HG03442 (cell line): ENCODE measurements around the gene CHKB.

Experiments used
- ATAC-seq: cut with Tn5 transposase; IDR thresholded peaks from one replicate; pipeline ENCODE4 v1.9.1; 2021; ENCODE audit warnings: mild to moderate bottlenecking, moderate library complexity; ENCODE audit not compliant: unreplicated experiment

The CHKB gene

GRCh38 chr22:50575426-50575941 lies 7.2 kb downstream of the CHKB start:
- ATAC-seq = no peak

- ATAC-seq = no peak
Measured at GRCh38 chr22:50574383-50574755, 8.3 kb downstream of the CHKB start.

GRCh38 chr22:50573491-50574382 lies 8.9 kb downstream of the CHKB start:
- no peak for ATAC-seq

- ATAC-seq = no peak
Measured at GRCh38 chr22:50572965-50573364, 9.7 kb downstream of the CHKB start.

GRCh38 chr22:50571264-50572175 lies 11.1 kb downstream of the CHKB start:
- ATAC-seq = no peak

- no peak for ATAC-seq
Measured at GRCh38 chr22:50570861-50571260, 11.8 kb downstream of the CHKB start.

- ATAC-seq = no peak
Measured at GRCh38 chr22:50569896-50570535, 12.6 kb downstream of the CHKB start.

- ATAC-seq = no peak
Measured at GRCh38 chr22:50569041-50569459, 13.6 kb downstream of the CHKB start.

GRCh38 chr22:50568626-50569025 lies 14.0 kb downstream of the CHKB start:
- ATAC-seq = no peak

- ATAC-seq = no peak
Measured at GRCh38 chr22:50567721-50568252, 14.9 kb downstream of the CHKB start.

- ATAC-seq = no peak
Measured at GRCh38 chr22:50564289-50564688, 18.4 kb downstream of the CHKB start.

- ATAC-seq = no peak
Measured at GRCh38 chr22:50563413-50564160, 19.1 kb downstream of the CHKB start.

- peak; percentile 92 for ATAC-seq
Measured at GRCh38 chr22:50562523-50563412, 19.9 kb downstream of the CHKB start, which contains the start of gene SYCE3. TSS of gene SYCE3 (minus strand) at chr22:50562919. CDS start at chr22:50556405, 6,514 bp downstream.

- ATAC-seq = no peak
Measured at GRCh38 chr22:50561401-50562358, 21.0 kb downstream of the CHKB start.

- ATAC-seq = no peak
Measured at GRCh38 chr22:50560034-50560433, 22.6 kb downstream of the CHKB start.

- no peak for ATAC-seq
Measured at GRCh38 chr22:50556703-50557102, 25.9 kb downstream of the CHKB start.

- no peak for ATAC-seq
Measured at GRCh38 chr22:50553310-50553709, 29.3 kb downstream of the CHKB start.
